ENCODE measurements around the gene GALNT15.

Gene GALNT15, protein sequence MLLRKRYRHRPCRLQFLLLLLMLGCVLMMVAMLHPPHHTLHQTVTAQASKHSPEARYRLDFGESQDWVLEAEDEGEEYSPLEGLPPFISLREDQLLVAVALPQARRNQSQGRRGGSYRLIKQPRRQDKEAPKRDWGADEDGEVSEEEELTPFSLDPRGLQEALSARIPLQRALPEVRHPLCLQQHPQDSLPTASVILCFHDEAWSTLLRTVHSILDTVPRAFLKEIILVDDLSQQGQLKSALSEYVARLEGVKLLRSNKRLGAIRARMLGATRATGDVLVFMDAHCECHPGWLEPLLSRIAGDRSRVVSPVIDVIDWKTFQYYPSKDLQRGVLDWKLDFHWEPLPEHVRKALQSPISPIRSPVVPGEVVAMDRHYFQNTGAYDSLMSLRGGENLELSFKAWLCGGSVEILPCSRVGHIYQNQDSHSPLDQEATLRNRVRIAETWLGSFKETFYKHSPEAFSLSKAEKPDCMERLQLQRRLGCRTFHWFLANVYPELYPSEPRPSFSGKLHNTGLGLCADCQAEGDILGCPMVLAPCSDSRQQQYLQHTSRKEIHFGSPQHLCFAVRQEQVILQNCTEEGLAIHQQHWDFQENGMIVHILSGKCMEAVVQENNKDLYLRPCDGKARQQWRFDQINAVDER

DNA sequence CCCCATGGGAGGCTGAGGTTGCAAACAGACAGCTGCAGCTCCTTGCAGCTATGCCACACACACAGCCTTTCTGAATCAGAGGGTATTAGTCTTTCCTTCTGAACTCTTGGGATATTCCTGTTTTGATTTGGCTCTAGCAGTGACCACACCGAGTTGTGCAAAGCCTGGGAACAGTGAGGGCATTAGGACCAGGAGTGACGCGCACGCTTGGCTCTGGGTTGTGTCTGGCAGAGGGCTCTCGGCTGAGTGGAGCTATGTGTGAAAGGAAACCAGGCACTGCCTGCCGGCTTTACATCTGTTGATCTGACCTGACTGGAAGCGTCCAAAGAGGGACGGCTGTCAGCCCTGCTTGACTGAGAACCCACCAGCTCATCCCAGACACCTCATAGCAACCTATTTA is at the start of gene GALNT15:
TSS of gene GALNT15 (plus strand) at position 292 of the 400 bp plus-strand sequence. CDS start 472 bp downstream, outside the sequence.
- DNase-seq (ENCODE audit: insufficient read length, low spot score) (peak; percentile 34), FAIRE-seq (no peak)
- no peak for TF ChIP-seq POLR2A (IDR thresholded peaks at IDR 0.05; ENCODE audit: low read depth, low read length)

DNA sequence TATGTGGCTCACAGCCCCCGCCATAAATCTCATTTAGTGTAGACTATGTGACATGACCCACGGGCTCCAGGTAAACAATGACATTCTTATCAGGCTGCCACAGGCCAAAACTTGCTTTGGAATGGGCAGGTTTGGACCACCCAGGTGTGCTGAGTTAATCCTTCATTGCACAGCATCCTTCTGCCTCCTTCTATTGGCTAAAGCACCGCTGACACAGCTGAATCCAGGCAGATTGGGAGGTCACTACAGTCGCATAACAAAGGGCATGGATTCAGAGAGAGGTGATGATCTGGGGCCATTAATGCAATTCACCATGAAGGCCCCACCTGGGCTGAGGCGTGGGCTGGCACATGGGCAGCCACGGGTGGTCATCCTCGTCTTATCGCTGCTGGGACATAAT is 47.8 kb upstream of the GALNT15 start:
- FAIRE-seq (no peak), DNase-seq (ENCODE audit: insufficient read length, low spot score) (no peak)
- no peak for TF ChIP-seq POLR2A (IDR thresholded peaks at IDR 0.05; ENCODE audit: low read depth, low read length)

DNA sequence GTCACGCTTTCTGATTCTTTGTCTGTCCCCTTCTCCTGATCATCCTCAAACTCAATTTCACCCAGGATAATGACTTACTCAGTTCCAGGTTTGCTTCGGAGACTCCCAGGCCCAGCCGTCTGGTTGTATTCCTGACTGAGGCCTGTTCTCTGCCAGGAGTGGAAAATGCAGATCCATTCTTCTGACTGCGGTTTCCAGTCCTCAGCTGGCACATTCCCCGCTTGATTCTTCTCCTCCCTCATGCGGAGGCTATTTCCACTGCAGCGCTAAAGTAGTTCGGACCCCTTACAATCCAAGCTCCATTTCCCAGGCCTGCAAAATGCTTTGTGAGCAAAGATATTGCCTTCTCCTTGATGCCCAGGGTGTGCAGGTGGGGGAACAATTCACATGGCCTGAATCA is 47.2 kb upstream of the GALNT15 start:
- TF ChIP-seq POLR2A (IDR thresholded peaks at IDR 0.05; ENCODE audit: low read depth, low read length) = no peak
- DNase-seq (ENCODE audit: insufficient read length, low spot score) (no peak), FAIRE-seq (no peak)

DNA sequence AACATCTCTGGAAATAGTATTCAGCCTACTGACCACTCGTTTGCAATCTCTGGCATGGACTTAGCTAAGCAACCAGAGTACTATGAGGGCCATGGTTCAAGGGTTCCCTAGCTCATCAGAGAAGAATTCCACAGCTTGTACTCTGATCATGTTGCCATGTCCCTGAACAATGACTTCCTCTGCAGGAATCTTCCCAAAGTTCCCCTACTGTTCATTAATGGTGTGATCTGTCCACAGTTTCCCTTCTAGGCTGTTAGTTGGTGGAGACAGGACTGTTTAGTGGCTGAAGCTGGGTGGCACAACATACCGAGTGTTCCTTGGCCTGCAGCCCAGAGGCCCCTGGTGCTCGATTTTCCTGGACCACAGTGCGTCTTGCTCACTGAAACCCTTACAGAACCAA is 44.4 kb upstream of the GALNT15 start:
- no peak for DNase-seq (ENCODE audit: insufficient read length, low spot score)
- no peak for FAIRE-seq
- no peak for TF ChIP-seq POLR2A (IDR thresholded peaks at IDR 0.05; ENCODE audit: low read depth, low read length)

DNA sequence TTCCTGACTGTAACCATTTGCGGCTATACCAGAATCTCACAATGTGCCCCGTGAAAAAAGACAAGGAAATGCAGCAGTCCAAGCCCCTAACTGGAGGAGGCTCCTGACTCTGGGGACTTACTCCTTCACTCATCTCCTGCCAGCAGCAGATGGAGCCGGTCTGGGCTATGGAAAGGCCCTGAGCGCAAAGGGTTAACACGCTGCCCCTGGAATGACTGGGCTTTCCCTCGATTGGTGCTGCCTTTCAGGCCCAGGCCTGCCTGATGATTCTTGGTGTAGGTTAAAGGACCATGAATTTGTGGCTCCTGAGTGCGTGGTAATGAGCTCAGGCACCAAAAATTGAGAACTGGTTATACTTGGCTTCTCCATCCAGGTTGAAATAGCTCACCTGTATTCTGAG is 42.3 kb upstream of the GALNT15 start:
- DNase-seq (ENCODE audit: insufficient read length, low spot score) (no peak), FAIRE-seq (no peak)
- no peak for TF ChIP-seq POLR2A (IDR thresholded peaks at IDR 0.05; ENCODE audit: low read depth, low read length)

DNA sequence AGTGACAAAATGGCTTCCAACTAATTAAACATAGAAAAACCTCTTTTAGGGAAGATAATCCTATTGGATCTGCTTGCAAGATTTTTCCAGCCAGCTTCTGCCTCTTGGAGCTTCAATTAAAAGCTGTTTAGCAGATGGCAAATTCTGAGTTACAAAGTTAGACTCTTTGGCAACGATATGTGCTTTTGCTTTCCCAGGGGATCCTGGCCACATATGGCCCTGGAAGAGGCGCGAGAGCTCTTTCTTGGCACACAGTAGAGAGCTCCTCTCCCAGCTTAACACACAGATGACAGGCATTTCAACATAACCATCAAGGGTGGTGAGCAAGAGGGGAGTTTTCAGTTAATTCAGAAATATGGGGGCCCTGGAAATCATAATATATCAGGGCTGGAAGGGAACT is 41.6 kb upstream of the GALNT15 start:
- no peak for DNase-seq (ENCODE audit: insufficient read length, low spot score)
- FAIRE-seq = no peak

DNA sequence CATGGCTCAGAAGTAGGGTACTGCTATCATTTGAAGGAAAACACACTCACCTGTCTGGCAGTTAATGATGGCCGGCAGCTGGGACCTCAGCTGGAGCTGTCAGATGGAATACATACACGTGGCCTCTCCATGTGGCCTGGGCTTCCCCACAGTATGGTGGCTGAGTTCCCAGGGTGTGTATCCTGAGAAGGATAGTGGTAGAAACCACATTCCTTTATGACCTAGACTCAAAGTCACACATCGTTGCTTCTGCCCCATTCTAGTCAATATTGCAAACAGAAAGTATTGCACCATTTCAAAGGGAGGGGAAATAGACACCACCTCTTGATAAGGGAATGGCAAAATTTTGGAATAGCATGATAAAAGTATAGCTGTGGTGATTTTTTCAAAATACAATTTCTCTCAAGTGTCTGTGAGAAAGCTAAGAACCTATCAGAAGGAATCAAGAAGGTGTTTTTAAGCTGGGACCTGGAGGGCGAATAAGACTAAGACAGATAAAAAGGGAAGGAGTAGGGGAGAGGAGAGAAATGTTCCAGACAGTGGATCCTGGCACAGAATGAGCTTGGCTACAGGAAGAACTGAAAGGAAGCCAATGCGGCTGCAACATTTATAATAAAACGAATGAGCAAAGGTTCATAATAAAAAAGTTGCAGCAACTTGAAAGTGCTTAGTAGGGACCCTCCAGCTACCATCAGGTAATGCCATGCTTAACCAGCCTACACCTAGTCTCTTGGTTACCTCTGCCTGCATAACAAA is 40.1 kb upstream of the GALNT15 start:
- DNase-seq (ENCODE audit: insufficient read length, low spot score) = no peak
- no peak for TF ChIP-seq POLR2A (IDR thresholded peaks at IDR 0.05; ENCODE audit: low read depth, low read length)

More for the DNA sequence above, 41.6 kb upstream of the GALNT15 start:
- TF ChIP-seq POLR2A (IDR thresholded peaks at IDR 0.05; ENCODE audit: low read depth, low read length) = no peak

DNA sequence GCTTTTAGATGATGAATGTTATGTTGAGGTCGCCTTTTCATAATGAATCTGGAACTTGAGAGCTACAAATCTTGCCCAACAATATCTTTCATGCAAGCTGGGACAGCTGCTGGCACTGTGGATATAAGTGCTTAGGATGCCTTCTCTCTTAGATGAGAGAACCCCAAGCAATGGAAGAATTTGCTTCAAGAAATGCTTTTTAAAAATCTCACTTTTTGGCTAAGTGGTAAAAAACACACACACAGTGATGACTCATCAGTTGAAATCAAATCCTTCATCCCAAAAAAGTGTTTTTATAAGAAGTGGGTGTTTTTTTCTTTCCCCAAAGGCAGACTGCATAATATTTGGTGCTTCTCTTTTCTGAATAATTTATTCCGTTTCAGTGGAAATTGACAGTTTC is 38.4 kb upstream of the GALNT15 start:
- no peak for FAIRE-seq
- TF ChIP-seq POLR2A (IDR thresholded peaks at IDR 0.05; ENCODE audit: low read depth, low read length) = no peak
- no peak for DNase-seq (ENCODE audit: insufficient read length, low spot score)

More for the DNA sequence above, 40.1 kb upstream of the GALNT15 start:
- FAIRE-seq = no peak

DNA sequence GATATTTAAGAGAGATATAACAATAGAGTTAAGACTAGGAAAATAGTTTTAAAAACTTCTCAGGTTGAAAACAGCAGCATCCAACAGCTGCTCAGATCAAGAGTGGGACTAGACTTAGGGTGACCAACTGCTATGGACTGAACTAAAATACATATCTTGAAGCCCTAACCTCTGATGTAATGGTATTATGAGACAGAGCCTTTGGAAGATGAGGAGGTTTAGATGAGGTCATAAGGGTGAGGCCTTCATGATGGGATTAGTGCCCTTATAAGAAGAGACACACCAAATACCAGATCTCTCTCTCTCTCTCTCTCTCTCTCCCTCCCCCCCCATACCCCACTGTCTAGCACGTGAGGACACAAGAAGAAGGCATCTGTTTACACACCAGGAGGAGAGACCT is 37.4 kb upstream of the GALNT15 start:
- TF ChIP-seq POLR2A (IDR thresholded peaks at IDR 0.05; ENCODE audit: low read depth, low read length) = no peak
- FAIRE-seq (no peak), DNase-seq (ENCODE audit: insufficient read length, low spot score) (no peak)

DNA sequence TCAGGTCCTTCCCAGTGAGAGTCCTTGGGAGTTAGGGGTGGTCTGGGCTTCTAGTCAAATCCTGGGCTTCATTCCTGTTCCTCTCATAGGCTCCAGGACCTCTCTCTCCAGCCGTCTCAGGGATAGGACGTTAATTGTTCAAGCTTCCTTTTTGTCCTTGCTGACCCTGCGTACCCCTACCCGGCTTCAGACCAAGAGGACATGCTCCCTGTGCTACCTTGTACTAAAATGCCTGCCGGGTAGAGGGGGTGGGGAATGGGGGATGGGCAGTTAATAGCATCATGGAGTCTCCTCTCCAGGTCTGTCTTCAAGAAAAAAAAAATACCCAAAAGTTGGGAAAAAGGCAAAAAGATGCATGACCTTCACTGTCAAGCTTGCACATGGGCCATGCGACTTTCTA is 36.5 kb upstream of the GALNT15 start:
- no peak for FAIRE-seq
- DNase-seq (ENCODE audit: insufficient read length, low spot score) = no peak
- TF ChIP-seq POLR2A (IDR thresholded peaks at IDR 0.05; ENCODE audit: low read depth, low read length) = no peak

DNA sequence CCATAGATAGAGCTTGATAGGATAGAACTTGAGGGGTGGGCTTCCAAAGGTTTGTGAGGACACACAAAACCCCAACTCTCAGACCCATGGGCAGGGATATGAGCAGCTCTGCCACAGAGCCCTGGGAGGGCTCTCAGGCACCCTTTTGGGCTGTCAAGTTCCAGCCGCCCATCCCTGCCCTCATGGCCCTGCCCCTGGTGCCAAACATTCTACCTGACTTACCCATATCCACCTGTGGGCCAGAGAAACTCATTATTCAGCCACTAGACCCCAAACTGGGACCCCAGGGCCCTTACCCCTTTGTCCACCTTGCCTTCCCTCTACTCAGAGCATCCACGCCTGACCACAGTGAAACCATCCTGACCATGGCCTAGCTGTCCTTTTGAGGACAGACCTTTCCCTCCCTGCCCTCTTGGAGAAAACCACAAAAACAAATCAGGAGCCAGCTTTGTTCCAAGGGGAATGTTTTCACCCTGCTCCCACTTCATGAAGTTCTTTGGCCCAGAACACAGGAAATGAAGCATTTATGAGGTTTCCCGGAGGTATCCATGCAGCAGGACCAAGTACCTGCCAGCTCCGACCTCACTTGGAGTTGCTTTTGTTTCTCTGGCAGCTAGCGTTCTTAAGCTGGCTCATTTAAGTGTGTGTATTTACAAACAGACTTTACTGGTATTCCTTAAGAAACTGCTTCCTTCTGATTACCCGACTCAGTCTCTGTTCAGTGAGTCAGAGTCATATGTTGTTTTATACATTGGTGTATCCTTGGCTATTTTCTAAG is 34.2 kb upstream of the GALNT15 start:
- FAIRE-seq = peak; percentile 86
- peak; percentile 19 for DNase-seq (ENCODE audit: insufficient read length, low spot score)
- TF ChIP-seq POLR2A (IDR thresholded peaks at IDR 0.05; ENCODE audit: low read depth, low read length) = no peak

DNA sequence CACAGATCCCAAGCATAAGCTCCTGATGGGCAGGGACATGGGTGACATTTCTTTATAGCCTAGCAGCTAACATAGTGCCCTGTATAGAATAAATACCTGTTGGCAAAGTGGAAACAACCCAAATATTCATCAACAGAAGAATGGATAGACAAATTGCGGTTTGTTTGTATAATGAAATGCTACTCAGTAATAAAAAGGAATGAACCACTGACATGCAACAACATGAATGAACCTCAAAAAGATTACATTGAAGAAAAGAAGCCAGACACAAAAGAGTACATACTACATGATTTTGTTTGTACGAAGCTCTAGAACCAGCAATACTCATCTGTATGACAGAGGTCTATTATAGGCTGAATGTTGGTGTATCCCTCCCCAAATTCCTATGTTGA is 33.6 kb upstream of the GALNT15 start:
- TF ChIP-seq POLR2A (IDR thresholded peaks at IDR 0.05; ENCODE audit: low read depth, low read length) = no peak
- DNase-seq (ENCODE audit: insufficient read length, low spot score) (no peak), FAIRE-seq (no peak)

DNA sequence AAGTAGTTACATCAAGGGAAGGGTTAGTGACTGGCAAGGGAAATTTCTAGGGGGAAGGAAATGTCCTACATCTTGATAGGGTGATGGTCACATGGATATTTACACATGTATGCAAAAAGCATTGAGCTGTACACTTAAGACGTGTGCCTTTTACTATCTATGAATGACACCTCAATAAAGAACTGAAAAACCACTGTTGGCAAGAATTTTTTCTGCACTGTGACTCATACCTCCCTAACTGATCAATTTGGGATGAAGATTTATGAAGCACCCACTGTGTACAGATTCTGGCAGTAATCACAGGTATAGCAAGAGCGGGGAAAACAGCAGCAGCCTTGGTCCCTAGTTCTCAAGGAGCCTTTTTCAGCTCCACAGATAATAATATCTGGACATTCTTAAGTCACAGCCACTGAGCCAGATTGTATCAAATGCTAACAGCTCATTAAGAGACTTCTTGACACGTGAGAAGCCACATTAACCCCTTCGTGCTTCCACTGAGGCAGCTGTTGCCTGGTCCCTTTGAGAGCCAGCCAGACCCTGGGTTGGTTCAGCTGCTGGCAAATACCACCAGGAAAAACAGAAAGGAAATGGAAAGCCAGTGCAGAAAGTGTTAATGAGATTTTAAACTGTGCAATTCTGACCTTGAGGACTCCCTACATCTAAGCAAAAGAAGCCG is 32.0 kb upstream of the GALNT15 start:
- DNase-seq (ENCODE audit: insufficient read length, low spot score) (no peak), FAIRE-seq (no peak)
- TF ChIP-seq POLR2A (IDR thresholded peaks at IDR 0.05; ENCODE audit: low read depth, low read length) = no peak

Measured in H54 (cell line).